ENCODE measurements around the gene SNX13. TPM values are rescaled to one million over a fixed set of nuclear protein-coding genes. Genes with fewer than 3 reads are reported as not detected.

Gene SNX13
- total RNA-seq, 1 donor: 59.7 TPM

DNA sequence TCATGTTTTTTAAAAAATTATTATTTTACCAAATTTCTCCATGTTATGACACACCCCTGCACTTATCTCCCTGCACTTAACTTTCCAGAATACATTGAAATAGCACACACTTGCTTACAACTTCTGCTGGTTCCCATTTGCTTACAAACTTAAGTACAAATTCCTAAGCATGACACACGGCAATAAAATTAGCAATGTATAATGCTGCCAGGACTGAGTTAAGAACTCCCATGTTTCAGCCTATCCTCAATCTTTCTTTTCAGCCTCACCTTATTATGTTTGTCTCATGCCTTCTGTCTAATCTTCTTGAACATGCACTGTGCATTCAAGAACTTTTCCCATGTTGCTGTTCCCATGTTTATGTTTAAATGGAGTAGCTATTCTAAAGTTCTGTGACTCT is 46.6 kb upstream of the SNX13 start:
- Histone ChIP-seq H2AFZ (ENCODE audit: low read length) (peak overlapping the region; percentile 18), H3K79me2 (ENCODE audit: insufficient read depth, low read length) (no peaks in the 10 kb centered on the region), H3K4me3 (ENCODE audit: insufficient read depth, low read length) (no peak overlapping the region), H3K4me2 (ENCODE audit: insufficient read depth, low read length) (peak overlapping the region; percentile 44), H3K9me3 (ENCODE audit: low read depth, low read length) (no peaks in the 10 kb centered on the region), H3K27me3 (ENCODE audit: insufficient read depth, low read length) (no peaks in the 10 kb centered on the region), H4K20me1 (ENCODE audit: insufficient read depth, low read length) (no peaks in the 10 kb centered on the region), H3K36me3 (ENCODE audit: insufficient read depth, low read length) (no peaks in the 10 kb centered on the region), H3K27ac (ENCODE audit: low read depth, low read length) (no peak overlapping the region), H3K4me1 (ENCODE audit: insufficient read depth, low read length) (peaks cover 7% of the 10 kb centered on the region)
- TF ChIP-seq, protein P1, sequence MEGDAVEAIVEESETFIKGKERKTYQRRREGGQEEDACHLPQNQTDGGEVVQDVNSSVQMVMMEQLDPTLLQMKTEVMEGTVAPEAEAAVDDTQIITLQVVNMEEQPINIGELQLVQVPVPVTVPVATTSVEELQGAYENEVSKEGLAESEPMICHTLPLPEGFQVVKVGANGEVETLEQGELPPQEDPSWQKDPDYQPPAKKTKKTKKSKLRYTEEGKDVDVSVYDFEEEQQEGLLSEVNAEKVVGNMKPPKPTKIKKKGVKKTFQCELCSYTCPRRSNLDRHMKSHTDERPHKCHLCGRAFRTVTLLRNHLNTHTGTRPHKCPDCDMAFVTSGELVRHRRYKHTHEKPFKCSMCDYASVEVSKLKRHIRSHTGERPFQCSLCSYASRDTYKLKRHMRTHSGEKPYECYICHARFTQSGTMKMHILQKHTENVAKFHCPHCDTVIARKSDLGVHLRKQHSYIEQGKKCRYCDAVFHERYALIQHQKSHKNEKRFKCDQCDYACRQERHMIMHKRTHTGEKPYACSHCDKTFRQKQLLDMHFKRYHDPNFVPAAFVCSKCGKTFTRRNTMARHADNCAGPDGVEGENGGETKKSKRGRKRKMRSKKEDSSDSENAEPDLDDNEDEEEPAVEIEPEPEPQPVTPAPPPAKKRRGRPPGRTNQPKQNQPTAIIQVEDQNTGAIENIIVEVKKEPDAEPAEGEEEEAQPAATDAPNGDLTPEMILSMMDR (IDR thresholded peaks at IDR 0.05; ENCODE audit: extremely low read depth, low read depth, low read length): no peak
- DNase-seq (ENCODE audit: insufficient read length, low spot score, missing footprints): peak; percentile 58

DNA sequence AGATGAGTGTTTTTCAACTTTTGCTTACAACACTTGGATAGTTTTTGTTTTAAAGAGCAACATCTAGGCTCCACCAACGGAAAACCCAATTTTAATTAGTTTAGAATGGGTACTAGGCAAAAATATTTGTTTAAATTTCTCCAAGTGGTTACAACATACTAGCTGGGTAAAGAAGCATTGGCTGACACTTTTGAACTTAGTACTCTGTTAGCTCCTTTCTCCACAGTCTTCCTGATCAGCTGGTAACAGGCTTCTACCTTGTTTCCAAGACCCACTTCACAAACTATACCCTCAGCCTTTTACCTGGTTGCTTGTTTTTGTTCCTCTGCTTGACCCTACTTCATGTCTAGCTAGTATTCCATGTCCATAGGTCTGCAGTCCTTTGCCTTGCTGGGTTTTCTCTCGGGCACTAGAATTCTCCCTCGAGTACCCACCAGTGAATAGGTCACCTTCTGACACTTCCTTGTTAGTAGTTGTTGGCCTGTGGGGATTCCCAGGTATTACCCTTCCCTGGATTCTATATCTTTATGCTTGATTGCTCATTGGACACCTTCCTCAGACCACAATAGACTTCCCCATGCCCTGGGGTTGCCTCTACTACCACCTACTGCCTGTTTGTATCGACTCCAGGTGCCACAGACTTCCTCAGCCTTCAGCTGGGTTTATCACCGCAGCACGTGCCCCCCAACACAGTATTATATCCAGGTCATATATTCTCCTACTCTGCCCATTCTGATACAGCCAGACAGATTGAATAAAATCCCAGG is 45.4 kb upstream of the SNX13 start:
- Histone ChIP-seq H2AFZ (ENCODE audit: low read length) (no peak overlapping the region), H3K4me1 (ENCODE audit: insufficient read depth, low read length) (peaks cover 7% of the 10 kb centered on the region), H3K27ac (ENCODE audit: low read depth, low read length) (no peak overlapping the region)

DNA sequence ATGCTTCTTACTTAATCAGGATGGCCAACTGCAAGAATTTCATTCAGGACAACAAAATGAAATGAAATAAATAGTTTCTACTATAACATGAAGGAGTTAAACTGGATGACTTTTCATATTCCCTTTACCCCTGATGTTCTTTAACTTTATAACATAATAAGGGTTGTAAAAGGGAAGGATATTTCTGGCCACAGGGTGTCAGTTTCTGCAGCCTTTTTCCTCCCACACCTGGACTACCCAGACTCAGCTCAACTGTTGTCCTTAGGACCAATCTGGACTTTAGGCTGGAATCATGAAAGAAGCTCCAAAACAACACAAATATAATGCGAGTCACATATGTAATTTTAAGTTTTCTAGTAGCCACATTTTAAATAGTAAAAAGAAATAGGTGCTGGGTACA is 44.0 kb upstream of the SNX13 start:
- no peak overlapping the region for H2AFZ ChIP-seq (ENCODE audit: low read length)
- TF ChIP-seq, protein P1 (IDR thresholded peaks at IDR 0.05; ENCODE audit: extremely low read depth, low read depth, low read length): no peak
- H3K36me3 ChIP-seq (ENCODE audit: insufficient read depth, low read length): no peaks in the 10 kb centered on the region
- H3K79me2 ChIP-seq (ENCODE audit: insufficient read depth, low read length): no peaks in the 10 kb centered on the region
- H3K4me1 ChIP-seq (ENCODE audit: insufficient read depth, low read length): peaks cover 7% of the 10 kb centered on the region
- no peaks in the 10 kb centered on the region for H3K27me3 ChIP-seq (ENCODE audit: insufficient read depth, low read length)
- no peaks in the 10 kb centered on the region for H3K9me3 ChIP-seq (ENCODE audit: low read depth, low read length)
- H3K4me3 ChIP-seq (ENCODE audit: insufficient read depth, low read length): no peak overlapping the region
- no peak overlapping the region for H3K27ac ChIP-seq (ENCODE audit: low read depth, low read length)
- H3K4me2 ChIP-seq (ENCODE audit: insufficient read depth, low read length): no peak overlapping the region
- H4K20me1 ChIP-seq (ENCODE audit: insufficient read depth, low read length): no peaks in the 10 kb centered on the region
- no peak for DNase-seq (ENCODE audit: insufficient read length, low spot score, missing footprints)

More for the DNA sequence above, 45.4 kb upstream of the SNX13 start:
- TF ChIP-seq, protein P1 (IDR thresholded peaks at IDR 0.05; ENCODE audit: extremely low read depth, low read depth, low read length): no peak
- Histone ChIP-seq H4K20me1 (ENCODE audit: insufficient read depth, low read length) (no peaks in the 10 kb centered on the region), H3K36me3 (ENCODE audit: insufficient read depth, low read length) (no peaks in the 10 kb centered on the region), H3K79me2 (ENCODE audit: insufficient read depth, low read length) (no peaks in the 10 kb centered on the region), H3K27me3 (ENCODE audit: insufficient read depth, low read length) (no peaks in the 10 kb centered on the region), H3K4me2 (ENCODE audit: insufficient read depth, low read length) (no peak overlapping the region), H3K4me3 (ENCODE audit: insufficient read depth, low read length) (no peak overlapping the region), H3K9me3 (ENCODE audit: low read depth, low read length) (no peaks in the 10 kb centered on the region)
- DNase-seq (ENCODE audit: insufficient read length, low spot score, missing footprints): no peak

DNA sequence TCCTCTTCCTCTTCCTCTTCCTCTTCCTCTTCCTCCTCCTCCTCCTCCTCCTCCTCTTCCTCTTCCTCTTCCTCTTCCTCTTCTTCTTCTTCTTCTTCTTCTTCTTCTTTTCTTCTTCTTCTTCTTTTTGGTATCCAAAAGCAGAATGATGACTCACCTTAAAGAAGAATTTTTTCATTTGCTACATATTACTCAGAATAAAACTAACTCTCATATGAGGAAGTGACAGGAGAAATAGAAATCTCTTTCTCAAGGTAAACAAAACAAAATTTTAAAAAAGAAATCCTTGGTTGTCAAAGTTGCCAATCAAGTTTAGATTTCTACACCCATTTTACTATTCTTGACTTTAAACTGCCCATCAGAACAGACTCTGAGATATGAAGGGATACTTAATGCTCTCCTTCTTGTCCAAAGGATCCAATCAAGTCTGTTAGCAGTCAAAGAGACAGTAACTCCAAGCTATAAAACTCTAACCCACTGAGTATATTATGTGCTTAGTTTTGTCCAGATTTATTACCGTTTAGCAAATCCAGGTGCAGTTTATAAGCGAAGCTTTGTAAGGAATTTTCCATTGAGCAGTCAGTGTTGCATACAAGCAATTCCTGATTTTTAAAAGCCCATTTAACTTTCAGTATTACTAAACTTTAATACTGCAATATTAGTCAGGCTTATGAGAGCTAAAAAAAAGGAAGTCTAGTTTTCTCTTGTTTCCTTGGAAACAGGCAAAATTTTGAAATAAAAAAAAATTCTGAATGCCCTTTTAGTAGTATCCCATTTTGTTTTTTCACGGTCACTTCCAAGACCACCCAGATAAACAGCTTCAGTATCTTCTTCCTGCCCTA is 43.1 kb upstream of the SNX13 start:
- TF ChIP-seq, protein P1 (IDR thresholded peaks at IDR 0.05; ENCODE audit: extremely low read depth, low read depth, low read length): no peak
- Histone ChIP-seq H3K4me3 (ENCODE audit: insufficient read depth, low read length) (no peak overlapping the region), H3K4me2 (ENCODE audit: insufficient read depth, low read length) (no peak overlapping the region), H3K36me3 (ENCODE audit: insufficient read depth, low read length) (no peaks in the 10 kb centered on the region), H3K79me2 (ENCODE audit: insufficient read depth, low read length) (no peaks in the 10 kb centered on the region), H3K4me1 (ENCODE audit: insufficient read depth, low read length) (peaks cover 7% of the 10 kb centered on the region), H4K20me1 (ENCODE audit: insufficient read depth, low read length) (no peaks in the 10 kb centered on the region), H3K27me3 (ENCODE audit: insufficient read depth, low read length) (no peaks in the 10 kb centered on the region), H2AFZ (ENCODE audit: low read length) (no peak overlapping the region), H3K9me3 (ENCODE audit: low read depth, low read length) (no peaks in the 10 kb centered on the region), H3K27ac (ENCODE audit: low read depth, low read length) (no peak overlapping the region)
- DNase-seq (ENCODE audit: insufficient read length, low spot score, missing footprints): no peak

Data from osteoblast (primary cell).